ENCODE data around the gene ADGRV1.
A peak's percentile ranks its signal among the peaks of the same experiment; 100 is the strongest.

The ADGRV1 gene

DNA sequence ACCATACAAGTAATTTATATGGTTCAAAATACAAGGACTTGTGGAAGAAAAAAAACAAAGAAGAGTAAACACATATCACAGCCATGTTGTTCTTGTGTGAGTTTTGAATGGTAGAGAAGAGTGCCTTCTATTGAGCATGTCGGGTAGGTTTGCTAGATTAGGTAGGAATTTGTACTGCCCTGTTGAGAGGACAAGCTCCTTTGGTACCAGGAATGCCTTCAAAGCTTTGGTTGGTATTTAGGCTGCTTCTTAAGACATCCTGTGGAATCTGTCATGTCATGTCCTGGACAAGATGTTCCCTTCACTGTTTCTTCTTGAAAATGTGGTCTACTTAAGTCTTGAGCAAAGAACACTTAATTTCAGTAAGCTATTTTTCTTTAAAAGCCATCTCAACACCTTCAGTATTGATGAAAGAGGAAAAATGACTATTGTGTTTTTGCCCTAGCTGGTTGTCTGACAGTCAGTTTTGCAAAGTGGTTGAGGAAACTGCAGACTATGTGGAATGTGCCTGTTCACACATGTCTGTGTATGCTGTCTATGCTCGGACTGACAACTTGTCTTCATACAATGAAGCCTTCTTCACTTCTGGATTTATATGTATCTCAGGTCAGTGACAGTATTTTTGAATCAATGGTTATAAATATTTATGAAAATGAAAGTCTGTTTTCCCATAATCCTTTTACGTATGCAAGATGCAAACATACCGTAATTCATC, 296.9 kb downstream of the ADGRV1 start:
- TF ChIP-seq, protein P1, sequence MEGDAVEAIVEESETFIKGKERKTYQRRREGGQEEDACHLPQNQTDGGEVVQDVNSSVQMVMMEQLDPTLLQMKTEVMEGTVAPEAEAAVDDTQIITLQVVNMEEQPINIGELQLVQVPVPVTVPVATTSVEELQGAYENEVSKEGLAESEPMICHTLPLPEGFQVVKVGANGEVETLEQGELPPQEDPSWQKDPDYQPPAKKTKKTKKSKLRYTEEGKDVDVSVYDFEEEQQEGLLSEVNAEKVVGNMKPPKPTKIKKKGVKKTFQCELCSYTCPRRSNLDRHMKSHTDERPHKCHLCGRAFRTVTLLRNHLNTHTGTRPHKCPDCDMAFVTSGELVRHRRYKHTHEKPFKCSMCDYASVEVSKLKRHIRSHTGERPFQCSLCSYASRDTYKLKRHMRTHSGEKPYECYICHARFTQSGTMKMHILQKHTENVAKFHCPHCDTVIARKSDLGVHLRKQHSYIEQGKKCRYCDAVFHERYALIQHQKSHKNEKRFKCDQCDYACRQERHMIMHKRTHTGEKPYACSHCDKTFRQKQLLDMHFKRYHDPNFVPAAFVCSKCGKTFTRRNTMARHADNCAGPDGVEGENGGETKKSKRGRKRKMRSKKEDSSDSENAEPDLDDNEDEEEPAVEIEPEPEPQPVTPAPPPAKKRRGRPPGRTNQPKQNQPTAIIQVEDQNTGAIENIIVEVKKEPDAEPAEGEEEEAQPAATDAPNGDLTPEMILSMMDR (IDR thresholded peaks at IDR 0.05) = no peak

DNA sequence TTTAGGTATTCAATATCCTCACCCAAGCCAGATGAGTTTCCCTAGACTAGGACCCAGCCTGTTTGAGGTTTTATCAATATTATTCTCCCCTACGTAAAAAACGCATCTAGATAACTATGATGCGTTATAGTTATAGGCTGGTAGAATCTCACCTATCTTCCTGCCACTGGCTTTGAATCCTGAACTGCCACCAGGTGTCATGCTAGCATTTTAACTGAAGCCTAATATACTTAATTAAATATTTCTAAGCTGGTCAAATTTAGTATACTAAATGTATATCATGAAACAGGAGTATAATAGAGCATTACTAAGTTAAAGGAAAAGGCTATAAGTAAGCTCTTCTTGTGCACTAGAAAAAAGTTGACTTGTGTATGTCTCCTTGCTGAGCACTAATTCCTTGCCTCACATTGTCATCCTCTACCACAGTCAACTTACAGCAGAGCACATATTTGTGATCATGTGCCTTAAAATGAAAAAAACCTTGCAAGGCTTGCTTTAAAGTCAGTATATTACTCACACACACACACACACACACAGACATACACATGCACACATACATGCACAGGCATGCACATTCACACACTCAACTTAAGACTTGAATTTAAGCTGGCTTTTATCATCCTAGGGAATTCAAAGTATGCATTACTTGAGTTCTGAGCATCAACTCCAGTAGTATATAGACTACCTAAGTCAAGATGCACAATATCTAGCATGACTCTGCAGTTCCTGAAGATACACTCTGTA, 303.4 kb downstream of the ADGRV1 start:
- TF ChIP-seq, protein P1 (IDR thresholded peaks at IDR 0.05) = peak; percentile 34; the same call in 1 of the 2 replicates

DNA sequence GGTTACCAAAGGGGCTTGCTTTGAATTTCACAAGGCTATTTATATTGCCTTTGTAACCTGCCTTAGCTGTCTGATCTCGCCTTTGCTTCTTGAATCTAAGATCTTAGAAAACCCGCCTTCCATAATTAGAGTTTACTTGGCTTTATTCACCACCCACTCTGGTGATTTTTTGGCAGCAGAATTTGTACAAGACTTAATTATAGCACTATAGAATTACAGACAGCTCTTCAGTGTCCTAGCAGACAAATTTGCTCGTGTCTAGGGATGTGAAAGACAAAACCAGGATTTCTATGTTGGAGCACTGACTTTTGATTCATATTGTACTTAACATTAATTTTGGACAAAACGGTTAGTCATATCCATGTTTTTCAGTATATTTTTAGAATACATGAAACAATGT, 306.6 kb downstream of the ADGRV1 start:
- TF ChIP-seq, protein P1 (IDR thresholded peaks at IDR 0.05) = no peak

DNA sequence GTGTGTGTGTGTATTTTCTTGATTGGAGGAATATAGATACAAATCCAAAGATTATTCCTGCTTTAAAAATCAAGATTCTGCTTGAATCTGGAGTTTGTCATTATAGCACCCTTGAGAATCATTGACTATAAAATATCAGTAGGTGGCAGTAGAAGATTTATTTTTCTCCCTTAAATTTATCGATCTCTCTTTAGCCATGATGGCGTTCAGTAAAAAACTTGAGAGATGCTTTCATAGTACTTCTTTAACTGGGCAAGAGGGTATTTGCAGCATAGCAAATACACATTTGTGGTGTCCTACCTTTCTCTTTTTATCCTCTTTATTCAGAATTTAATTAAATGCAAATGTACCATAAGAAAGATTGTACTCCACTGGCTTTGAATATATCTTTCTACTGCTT, 307.7 kb downstream of the ADGRV1 start:
- TF ChIP-seq, protein P1 (IDR thresholded peaks at IDR 0.05) = peak; percentile 58

DNA sequence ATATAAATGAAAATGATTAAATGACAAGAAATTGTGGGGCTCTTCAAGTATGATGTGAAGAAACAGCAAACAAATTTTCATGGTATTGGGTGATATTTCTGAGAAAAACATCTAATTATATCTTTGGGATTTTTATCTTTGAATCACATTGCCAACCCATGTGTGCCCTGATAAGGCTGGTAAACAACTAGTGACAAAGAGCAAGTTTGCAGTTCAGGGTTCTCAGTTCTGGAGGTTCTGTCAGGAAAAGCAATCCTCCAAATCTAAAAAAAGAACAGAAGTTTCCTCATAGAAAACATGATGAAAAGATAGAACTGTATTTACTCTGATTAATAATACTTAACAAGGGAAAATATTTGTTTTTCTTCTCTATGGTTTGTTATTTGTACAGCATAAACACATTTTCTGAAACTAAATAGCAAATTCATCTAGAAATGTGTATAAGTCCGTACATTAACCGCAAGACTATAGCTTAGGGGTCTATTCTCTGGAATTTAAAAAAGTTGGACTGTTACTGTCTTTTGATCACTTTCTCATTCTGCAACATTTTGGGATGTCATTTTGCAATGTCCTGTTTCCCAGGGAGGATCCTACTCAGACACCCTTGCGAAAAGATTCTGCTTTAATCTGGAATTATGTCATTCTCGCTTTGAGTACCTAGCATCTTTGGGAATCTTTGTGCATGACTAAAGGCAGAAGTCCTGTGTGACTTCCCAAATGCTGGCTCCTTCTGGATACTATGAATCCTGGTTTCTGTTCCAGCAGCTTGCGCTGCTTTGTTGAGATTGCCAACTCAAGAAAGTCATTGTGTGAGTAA, 308.5 kb downstream of the ADGRV1 start:
- TF ChIP-seq, protein P1 (IDR thresholded peaks at IDR 0.05) = no peak

DNA sequence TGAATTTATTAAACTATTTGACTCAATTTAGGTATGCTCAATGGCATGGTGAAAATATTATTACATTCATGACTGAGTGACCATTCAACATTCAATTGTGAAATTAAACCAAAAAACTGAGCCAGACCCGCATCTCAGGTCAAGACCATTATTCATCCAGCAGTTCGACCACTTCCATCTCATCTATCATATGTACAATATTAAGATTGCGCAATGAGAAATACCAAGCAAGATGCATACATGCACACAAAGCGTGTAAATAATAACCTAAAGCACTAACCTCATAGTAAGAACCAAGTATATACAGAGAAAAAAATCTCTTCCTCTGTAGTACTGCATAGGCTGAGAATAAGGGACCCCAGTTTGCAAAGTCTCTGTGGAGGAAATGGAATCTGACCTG, 310.2 kb downstream of the ADGRV1 start:
- TF ChIP-seq, protein P1 (IDR thresholded peaks at IDR 0.05) = no peak

DNA sequence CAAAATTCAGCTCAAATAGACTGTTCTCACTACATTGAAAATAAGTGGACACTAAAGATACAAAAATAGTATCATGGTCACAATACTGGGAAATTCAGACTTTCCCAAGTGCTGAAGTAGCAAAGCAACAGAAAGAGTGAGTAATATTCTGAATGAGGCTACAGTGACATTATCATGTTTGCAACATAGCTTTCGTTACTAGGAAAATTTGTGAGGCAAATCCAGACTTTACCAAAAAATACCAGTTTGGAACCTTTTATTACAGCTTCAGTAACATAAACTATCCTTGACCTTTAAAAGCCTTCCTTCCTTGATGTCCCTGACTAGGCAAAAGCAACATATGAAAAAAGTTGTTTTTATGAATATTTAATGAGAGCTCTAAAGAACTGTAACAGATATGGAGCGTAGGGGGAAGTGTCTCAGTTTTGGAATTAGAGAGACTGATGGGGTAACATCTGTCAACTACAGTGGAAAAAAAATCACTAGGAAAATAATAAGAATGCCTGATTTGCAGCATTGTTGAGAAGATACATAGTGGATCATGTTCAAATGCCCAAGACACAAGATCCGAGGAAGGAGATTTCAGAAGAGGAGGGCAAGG, 312.9 kb downstream of the ADGRV1 start:
- TF ChIP-seq, protein P1 (IDR thresholded peaks at IDR 0.05) = no peak
